ENCODE measurements around the gene L3MBTL4. TPM values are rescaled to one million over a fixed set of nuclear protein-coding genes. Genes with fewer than 3 reads are reported as not detected.

L3MBTL4 gene
- total RNA-seq, 4 donors from 2014 or later: 5.6 to 45.7 (median 12.0) TPM

DNA sequence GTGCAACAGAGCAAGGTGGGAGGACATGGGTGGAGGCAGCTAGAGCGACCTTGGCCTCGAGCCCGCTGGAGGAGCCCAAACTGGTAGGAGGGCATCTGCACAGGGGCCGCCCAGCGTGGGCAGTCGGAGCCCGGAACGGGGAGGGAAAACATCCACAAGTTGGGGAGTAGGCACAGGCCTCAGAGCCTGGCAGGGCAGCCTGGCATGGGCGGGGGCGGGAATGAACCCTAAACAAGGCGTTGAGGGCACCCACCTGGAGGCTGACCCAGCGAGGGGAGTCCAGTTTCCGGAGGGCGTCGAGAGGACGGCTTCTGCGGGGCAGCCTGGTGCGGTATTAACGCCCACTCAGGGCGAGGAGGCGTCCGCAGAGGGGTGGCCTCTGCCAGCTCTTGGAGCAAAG is 129.9 kb downstream of the L3MBTL4 start:
- intact Hi-C loops (cut with DNase I; ENCODE audit: low total_unique reads): no loop called here
- Histone ChIP-seq H3K36me3 (no peaks in the 10 kb centered on the region), H3K4me3 (no peak overlapping the region), H3K9me3 (no peaks in the 10 kb centered on the region), H3K4me1 (no peaks in the 10 kb centered on the region), H3K27me3 (no peaks in the 10 kb centered on the region), H3K27ac (no peak overlapping the region)
- TF ChIP-seq, protein P1, sequence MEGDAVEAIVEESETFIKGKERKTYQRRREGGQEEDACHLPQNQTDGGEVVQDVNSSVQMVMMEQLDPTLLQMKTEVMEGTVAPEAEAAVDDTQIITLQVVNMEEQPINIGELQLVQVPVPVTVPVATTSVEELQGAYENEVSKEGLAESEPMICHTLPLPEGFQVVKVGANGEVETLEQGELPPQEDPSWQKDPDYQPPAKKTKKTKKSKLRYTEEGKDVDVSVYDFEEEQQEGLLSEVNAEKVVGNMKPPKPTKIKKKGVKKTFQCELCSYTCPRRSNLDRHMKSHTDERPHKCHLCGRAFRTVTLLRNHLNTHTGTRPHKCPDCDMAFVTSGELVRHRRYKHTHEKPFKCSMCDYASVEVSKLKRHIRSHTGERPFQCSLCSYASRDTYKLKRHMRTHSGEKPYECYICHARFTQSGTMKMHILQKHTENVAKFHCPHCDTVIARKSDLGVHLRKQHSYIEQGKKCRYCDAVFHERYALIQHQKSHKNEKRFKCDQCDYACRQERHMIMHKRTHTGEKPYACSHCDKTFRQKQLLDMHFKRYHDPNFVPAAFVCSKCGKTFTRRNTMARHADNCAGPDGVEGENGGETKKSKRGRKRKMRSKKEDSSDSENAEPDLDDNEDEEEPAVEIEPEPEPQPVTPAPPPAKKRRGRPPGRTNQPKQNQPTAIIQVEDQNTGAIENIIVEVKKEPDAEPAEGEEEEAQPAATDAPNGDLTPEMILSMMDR (IDR thresholded peaks at IDR 0.05): no peak
- TF ChIP-seq POLR2A (IDR thresholded peaks at IDR 0.05): no peak
- DNase-seq: no peak

DNA sequence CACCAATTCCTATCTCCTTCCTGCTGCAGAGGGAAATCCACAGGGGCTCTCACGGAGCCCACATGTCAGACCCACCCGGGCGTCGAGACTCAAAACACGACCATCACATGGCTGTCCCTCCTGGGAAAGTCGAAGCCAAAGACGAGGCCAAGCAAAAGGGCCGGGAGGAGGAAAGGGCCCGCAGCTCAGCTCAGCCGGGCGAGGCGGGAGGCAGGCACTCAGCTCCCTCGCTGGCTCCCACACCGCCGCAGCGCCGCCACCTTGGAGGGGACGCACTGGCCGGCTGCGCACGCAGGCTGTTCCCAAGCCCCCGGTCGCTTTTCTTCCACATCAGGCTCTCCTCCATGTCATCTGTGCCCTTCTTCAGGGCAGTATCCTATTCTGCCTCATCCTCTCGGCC is 130.4 kb downstream of the L3MBTL4 start:
- TF ChIP-seq, protein P1 (IDR thresholded peaks at IDR 0.05): no peak
- H3K4me1 ChIP-seq: no peaks in the 10 kb centered on the region
- no peaks in the 10 kb centered on the region for H3K27me3 ChIP-seq
- no peaks in the 10 kb centered on the region for H3K36me3 ChIP-seq
- intact Hi-C loops (cut with DNase I; ENCODE audit: low total_unique reads): no loop called here
- no peak overlapping the region for H3K27ac ChIP-seq
- H3K4me3 ChIP-seq: no peak overlapping the region
- H3K9me3 ChIP-seq: no peaks in the 10 kb centered on the region
- DNase-seq: no peak

DNA sequence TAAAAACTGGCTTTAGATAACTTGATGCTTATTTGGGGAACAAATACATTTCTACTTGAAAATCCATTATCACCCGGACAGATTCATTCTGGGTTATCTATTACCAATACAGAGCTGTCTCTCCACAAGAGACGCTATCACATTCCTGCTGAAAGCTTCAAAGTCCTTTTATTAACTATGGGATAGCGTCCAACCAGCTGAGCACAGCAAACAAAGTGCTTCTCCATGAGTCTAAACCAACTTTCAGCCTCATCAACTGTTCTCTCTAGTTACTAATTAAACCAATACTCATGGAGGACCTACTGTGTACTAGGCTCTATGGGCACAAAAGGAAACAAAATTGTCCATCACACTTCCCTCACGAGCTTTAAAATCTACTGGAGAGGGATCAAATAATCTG is 132.8 kb downstream of the L3MBTL4 start:
- H3K4me3 ChIP-seq: no peak overlapping the region
- H3K27me3 ChIP-seq: no peaks in the 10 kb centered on the region

DNA sequence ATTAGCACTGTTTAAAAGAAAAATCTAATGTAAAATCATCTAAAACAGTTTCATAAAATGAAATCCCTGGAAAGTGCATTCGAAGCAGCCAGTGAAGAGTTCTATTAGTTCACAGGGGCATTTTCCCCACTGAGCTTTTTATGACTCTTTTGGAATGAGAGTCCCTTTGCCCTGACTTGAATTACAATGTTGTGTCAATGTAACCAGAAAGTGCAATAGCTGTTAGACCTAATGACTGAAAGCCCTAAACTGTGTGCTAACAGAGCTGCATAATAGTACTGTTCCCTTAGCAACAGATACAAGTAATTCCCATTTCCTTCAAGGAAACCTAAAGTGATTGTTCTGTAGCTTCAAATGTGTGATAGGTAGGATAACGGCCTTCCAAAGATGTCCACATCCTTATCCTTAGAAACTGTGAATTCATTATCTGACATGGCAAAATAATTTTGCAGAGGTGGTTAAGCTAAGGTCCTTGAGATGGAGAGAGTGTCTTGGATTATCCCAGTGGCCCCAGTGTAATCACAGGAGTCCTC is 134.4 kb downstream of the L3MBTL4 start:
- intact Hi-C loops (cut with DNase I; ENCODE audit: low total_unique reads): no loop called here
- Histone ChIP-seq H3K27ac (no peak overlapping the region), H3K27me3 (no peaks in the 10 kb centered on the region), H3K4me3 (no peak overlapping the region), H3K9me3 (no peaks in the 10 kb centered on the region), H3K36me3 (no peaks in the 10 kb centered on the region), H3K4me1 (no peaks in the 10 kb centered on the region)
- TF ChIP-seq, protein P1 (IDR thresholded peaks at IDR 0.05): no peak
- DNase-seq: no peak

More for the DNA sequence above, 132.8 kb downstream of the L3MBTL4 start:
- no peak for TF ChIP-seq POLR2A (IDR thresholded peaks at IDR 0.05)
- TF ChIP-seq, protein P1 (IDR thresholded peaks at IDR 0.05): no peak
- no peak overlapping the region for H3K27ac ChIP-seq
- intact Hi-C loops (cut with DNase I; ENCODE audit: low total_unique reads): no loop called here
- H3K9me3 ChIP-seq: no peaks in the 10 kb centered on the region
- H3K36me3 ChIP-seq: no peaks in the 10 kb centered on the region
- no peaks in the 10 kb centered on the region for H3K4me1 ChIP-seq
- DNase-seq: no peak

DNA sequence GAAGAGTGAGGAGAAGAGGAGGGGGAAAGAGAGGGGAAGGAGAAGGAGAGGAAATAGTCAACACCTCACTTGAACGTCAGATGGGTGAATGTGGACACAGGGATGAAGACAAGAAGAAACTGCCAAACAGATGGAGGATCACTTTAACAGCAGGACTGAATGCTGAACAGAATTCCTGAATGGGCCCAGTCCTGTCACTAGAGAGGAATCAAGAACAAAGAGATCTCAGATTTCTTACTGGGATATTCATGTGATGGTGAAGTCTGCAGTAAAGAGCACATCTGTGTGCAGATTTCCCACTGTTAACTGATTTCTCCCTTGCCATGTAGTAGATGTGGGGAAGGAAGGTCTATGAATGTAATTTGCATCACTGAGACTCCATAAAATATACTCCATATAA is 135.4 kb downstream of the L3MBTL4 start:
- no peak for TF ChIP-seq POLR2A (IDR thresholded peaks at IDR 0.05)
- TF ChIP-seq, protein P1 (IDR thresholded peaks at IDR 0.05): no peak
- DNase-seq: no peak

More for the DNA sequence above, 135.4 kb downstream of the L3MBTL4 start:
- Histone ChIP-seq H3K4me3 (no peak overlapping the region), H3K27me3 (no peaks in the 10 kb centered on the region), H3K9me3 (no peaks in the 10 kb centered on the region), H3K4me1 (no peaks in the 10 kb centered on the region), H3K27ac (no peak overlapping the region), H3K36me3 (no peaks in the 10 kb centered on the region)
- intact Hi-C loops (cut with DNase I; ENCODE audit: low total_unique reads): no loop called here
